Stimulated activated CD4-positive, alpha-beta T cell treated with anti-CD3 and anti-CD28 coated beads, Interleukin-1b, Interleukin-23, amount 100 ng/mL, for 24 hours (primary cell): Measurements from ENCODE around the gene OST4.

Experiments used
- DNase-seq, 4 experiments: peaks; one replicate each; pipeline ENCODE4 v3.0.0-alpha.2; 2020; ENCODE audit warnings: low read depth in 4 of 4, low spot score in 1 of 4

Gene OST4

GRCh38 chr2:27054721-27055120 lies 16.7 kb downstream of the OST4 start:
- no peak for DNase-seq

GRCh38 chr2:27053776-27054175 lies 17.7 kb downstream of the OST4 start:
- DNase-seq = no peak

DNA sequence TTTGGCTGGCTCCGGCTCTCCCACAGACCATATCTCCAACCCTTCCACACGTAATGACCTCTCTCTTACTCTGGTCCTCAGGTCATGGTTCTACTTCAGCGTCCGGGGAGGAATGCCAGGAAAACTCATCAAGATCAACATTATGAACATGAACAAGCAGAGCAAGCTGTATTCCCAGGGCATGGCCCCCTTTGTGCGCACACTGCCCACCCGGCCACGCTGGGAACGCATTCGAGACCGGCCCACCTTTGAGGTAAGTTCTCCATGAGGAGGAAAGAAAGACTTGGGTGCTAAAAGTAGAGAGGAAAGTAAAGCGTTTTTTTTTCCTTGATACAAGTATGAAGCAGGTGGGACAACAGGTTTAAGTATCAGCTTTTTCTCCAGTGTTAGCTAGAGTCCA lies 18.1 kb downstream of the OST4 start:
- no peak for DNase-seq

DNA sequence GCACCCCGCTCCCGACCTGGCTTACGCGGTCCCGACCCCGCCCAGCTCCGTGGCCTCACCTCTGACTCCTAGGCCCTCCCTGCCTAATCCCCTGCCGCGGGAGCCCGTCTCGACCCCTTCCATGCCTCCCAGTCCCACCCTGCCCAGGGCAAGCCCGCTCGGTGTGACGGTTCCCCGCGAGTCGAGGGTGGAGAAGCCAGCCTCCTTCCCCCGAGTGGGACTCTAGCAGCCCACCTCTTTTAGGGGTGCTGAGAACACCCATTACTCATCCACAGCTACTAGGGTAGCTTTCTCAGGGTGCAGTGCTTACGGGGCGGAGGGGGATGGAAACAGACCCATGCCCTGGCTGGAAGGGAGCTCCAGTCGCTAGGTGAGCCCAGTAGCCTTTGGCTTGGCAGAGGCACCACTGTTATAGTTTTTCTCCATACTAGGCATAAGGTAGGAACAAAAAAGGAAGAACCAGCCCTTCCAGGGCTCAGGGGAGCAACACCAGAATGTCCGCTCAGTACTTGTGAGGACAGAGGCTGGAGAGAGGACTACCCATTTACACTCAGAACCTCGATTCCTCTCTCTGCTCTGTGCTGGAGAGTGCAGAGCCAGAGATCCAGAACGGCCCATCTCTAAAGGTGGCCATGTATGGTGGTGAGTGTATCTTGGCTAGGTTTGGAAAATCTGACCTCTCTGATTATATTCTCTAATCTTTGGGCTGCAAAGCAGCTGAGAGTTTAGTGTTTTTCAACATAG lies 19.4 kb downstream of the OST4 start:
- DNase-seq = peak in 1 of 4 experiments; percentile 21

DNA sequence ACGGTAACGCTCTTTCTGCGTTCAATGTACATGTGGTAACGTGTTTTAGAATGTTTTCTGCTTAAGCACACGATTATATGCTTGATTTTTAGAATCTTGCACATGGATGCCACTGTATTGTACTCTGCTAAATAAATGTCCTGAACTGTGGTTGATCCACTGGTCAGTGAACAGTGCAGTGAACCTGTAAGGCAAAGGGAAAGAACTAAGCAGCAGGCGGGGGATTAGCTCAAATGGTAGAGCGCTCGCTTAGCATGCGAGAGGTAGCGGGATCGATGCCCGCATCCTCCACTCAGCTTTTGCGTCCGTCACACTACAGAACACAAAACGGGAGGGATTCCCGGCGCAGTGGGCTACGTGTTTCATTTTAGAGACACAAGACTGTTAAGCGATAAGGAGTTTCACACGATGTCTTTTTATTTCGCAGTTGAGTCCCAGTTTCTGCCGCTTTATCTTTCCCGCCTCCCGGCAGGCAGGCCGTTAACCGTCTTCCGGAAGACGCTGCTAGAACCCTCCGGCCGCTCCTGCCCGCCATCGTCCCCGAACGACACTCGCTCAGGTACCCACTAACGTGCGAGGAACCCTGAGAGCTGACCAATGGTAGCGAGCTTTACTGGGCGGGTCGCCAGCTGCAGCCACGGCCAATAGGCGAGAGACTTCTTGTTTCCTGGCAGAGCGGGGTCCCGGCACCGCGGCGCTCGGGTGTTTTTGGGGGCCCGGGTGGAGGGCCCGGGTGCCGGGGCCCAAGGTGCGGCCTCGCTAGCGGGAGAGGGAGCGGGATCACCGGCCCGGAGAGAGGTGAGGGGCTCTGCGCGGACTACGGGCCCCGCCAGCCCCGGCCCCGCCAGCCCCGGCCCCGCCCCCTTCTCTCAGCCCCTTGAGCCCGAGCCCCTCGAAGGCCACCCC lies 20.2 kb downstream of the OST4 start, which contains the start of gene AGBL5:
AGBL5 (plus strand) TSS at position 673 of the 906 bp plus-strand sequence. CDS start 1,291 bp downstream, outside the sequence.
- peak; percentile 86 to 93 (median 90) for DNase-seq

DNA sequence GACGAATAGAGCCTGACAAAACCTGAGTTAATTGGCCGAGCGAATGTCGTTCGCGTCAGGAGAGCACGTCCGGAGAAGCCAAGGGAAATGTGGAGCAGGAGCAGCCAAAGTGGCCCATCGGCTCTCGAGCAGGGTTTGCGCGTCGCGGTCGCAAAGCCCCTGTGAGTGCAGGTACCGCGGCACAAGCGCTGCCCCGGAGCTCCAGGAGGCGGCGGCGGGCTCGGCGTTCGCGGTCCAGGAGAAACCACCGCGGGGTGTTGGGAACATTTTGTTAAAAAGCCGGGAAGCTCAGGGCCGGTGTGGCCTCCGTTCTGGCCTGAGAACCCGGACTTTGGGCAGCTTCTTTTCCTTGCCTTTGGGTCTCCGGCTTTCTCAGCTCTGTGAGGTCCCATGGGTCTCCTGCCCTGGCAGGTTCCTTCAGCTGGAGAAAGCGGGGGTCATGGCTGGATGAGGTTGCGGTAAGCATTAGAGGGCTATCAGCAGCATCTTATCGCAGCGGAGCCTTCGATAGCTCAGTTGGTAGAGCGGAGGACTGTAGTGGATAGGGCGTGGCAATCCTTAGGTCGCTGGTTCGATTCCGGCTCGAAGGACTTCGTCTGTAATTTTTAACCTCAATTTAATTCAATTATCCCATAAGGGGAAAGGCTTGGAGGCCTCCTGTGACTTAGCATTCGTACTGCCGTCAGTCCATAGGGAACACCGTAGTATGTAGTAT lies 21.0 kb downstream of the OST4 start:
- peak; percentile 80 to 93 (median 84) for DNase-seq

DNA sequence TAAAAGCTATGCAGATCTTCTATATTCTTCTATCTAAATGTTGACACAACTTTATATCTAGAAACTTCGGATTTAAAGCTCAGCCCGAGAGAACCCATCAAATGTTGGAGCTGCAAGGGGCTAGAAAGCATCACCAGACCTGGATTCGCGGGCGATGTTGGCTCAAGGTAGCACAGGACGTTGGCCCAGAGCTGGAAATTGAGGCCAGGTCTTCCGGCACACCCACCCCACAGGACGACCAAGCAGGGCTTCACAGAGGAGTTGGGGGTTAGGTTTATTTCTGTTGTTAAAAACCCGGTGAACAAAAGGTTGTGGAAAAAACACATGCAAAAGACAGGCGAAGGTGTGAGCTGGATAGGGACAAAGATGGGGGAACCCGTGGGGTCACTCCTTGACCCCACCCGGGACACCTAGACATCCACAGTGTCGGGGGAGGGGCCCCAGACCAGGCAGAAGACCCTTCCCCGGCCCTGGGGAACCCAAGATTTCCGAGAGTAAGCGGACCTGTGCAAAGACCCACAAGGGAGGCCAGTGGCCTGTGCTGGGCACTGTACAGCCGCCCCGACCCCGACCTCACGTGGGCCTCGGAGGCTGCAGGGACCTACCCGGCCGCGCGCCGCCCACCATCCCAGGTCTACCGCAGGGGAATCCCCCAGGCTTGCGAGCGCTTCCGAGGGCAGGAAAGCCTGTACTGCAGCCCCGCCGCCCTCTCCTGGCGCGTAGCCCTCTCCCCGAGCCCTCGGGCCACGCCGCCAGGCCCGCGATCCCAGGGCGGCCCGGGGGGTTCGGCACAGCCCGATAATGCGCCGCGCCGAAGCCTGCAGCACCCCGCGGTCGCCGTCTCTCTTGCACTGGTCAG lies 21.8 kb downstream of the OST4 start:
- peak in 3 of 4 experiments; percentile 34 to 67 (median 54) for DNase-seq

DNA sequence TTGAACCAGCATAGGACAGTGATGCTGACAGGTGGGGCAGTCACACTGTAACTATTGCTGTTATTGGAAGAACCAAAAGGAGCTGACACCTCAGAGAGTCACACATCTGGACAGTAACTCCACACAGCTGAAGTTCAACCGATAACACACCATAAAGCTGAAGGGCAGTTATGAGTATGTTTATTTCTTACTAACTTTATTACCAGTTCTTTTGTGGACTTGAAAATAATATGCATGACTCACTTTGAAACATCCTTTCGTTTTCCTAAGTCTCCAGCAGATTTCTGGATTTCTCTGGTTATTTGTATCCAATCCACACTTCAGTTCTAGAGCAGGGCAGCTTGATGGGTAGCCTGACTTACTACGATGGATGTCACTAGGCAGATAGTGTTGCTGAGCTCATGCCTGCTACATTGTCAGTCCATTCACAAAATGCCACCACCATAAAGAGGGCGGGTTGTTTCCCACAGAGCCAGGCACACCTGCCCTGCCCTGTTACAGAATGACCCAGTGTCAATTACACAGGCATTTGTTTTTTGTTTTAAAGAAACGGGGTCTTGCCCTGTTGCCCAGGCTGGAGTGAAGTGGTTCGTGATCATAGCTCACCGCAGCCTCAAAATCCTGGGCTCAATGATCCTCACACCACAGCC lies 28.3 kb downstream of the OST4 start:
- DNase-seq = no peak

DNA sequence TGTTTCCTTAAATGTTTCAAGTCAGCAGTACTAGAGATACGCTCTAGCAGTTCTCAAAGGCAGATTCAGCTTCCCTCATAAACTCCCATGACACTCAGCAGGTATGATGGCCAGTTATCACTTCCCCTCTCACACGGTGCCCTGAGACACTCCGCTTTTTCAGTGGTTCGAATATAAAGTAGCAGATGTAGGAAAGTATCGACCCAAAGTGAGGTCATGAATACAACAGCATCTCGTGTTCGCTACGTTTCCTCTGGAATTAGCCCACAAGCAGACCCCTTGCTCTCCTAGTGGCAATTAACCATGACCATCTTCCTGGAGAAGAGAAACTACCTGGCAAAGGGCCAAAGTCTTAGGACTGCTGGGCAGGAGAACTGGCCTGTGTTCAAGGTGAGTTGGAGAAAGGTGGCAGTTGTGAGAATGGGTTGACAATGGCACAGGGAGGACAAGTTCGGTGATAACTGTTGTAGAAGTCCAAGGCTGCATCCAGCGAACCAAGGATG lies 29.2 kb downstream of the OST4 start:
- no peak for DNase-seq

DNA sequence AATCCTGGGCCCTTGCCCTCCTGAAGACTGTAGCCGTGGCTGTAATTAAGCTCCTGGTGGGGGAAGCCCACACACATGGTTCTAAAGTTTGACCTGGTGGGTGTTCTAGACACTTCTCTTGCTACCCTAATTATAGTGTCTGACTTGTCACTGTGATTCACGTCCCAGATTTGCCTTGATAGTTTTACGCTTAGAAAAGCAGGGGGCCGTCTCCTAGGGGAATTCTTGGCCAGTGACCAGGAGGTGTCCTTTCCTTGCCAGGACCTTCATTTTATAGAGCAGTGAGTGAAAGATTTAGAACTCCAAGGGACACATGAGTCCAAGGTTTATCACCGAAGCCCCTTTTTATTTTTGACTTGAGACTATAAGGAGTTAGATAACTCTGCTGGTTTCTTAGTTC lies 29.7 kb downstream of the OST4 start:
- no peak for DNase-seq

- no peak for DNase-seq
Measured at GRCh38 chr2:27040282-27040681, 31.2 kb downstream of the OST4 start.

DNA sequence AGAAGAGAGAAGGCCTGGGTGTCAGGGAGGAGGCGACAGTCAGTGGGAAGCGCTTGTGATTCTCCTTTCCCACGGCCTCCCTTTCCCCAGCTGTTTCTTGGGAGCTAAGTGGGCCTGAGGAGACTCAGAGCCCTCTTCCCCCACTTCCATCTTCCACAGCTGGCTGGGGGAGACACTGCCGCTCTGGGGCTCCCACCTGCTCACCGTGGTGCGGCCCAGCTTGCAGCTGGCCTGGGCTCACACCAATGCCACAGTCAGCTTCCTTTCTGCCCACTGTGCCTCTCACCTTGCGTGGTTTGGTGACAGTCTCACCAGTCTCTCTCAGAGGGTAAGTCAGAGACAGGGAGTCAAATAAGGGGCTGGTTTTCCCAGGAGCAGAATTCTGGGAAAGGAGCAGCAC lies 31.6 kb downstream of the OST4 start:
- DNase-seq = no peak

- no peak for DNase-seq
Measured at GRCh38 chr2:27039426-27039825, 32.0 kb downstream of the OST4 start.

GRCh38 chr2:27038631-27039339 lies 32.7 kb downstream of the OST4 start:
- DNase-seq = no peak

DNA sequence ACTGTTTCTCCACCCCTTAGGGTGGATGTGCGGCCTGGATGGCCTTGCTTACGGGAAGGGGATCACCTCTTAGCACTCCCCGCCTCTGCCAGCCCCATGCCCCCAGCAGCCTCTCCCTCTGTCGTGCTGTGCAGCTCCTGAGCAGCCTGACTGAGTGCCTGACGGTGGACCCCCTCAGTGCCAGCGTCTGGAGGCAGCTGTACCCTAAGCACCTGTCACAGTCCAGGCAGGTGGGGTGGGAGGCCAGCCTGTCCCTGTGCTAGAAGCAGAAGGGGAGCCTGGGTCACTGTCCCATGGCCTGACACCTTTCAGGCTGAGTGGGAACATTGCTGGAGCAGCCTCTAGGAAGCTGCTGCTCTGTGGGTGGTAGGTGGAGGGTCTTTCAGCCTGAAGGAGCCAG lies 33.4 kb downstream of the OST4 start:
- DNase-seq = no peak

DNA sequence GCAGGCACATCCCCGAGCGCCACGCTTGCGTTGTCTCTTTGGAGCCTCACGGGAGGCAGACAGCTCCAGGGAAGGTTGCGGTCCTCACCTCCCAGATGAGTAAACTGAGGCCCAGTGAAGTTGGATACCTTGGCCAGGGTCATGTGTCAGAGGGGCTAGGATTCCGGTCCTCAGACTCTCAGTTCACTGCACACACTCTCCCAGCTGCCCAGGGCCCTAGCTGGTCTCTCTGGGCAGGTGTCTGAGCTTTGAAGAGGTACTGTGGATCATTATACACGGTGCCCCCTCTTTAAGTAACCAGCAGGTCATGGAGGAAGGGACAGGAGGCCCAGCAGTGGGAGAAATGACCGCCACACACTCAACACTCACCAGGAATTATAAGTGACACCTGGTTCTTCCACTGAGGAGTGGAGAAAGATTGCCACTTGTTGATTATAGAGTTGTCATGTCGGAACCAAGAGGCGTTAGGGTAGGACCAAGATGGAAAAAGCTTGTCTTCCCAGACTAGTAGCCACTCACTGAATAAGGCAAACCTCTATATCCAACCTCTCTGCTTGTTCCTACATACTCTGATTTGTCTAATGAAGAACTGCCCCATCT lies 38.1 kb downstream of the OST4 start:
- no peak for DNase-seq

DNA sequence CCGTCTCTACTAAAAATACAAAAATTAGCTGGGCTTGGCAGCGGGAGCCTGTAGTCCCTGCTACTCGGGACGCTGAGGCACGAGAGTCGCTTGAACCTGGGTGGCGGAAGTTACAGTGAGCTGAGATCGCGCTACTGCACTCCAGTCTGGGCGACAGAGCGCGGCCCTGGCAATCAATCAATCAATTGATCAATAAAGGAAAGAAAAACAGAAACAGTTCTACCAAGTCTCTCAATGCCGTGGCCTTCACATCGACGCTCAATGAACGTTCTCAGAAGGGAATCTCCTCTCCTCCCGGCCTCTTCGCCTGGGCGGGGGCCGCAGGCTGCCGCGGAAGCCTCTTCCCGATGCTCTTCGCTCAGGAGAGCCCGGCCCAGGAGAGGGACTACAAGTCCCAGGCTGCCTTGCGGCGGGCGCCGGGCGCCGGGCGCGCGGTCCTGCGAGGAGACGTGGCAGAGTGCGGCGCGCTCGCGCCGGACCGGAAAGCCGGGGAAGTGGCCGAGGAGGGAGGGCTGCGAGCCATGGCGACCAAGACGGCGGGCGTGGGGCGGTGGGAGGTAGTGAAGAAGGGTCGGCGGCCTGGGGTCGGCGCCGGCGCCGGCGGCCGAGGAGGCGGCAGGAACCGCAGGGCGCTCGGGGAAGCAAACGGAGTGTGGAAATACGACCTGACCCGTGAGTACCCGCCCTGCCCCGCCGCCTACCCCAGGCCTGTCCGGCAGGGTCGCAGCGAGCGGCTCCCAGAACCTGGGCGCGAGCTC lies 38.8 kb downstream of the OST4 start, which contains the start of gene TMEM214:
TMEM214 (plus strand) TSS at position 471 of the 758 bp plus-strand sequence; CDS start at position 522, 51 bp downstream.
- peak; percentile 60 to 82 (median 70) for DNase-seq

GRCh38 chr2:27029051-27029450 lies 42.4 kb downstream of the OST4 start:
- DNase-seq = no peak
